HepG2 (cell line): ENCODE measurements around the gene ACVRL1. TPM values are rescaled to one million over a fixed set of nuclear protein-coding genes. Genes with fewer than 3 reads are reported as not detected.

Source experiments
- ATAC-seq: fragments of 200-7000 bp; cut with Tn5 transposase; 3 replicates; pipeline ENCODE4 v1.9.1; 2020; ENCODE audit warnings: mild to moderate bottlenecking, moderate library complexity
- BruUV-seq: library from RNA; stranded (reverse); fragments of 400-500 nt; replicated peaks from 2 replicates; lab custom pipeline; 2021; lab: Mats Ljungman, UMichigan
- CTCF ChIA-PET: fragments of 300-600 bp; formaldehyde crosslinking; extraction: SDS; loops from one replicate; lab custom pipeline; 2021; ENCODE audit warnings: low total read pairs, inconsistent platforms, low intra/inter-chr PET ratio; lab: Yijun Ruan, JAX
- POLR2A ChIA-PET: fragments of 350-600 bp; sonication (Branson Sonifier 250); formaldehyde crosslinking; loops from one replicate; lab custom pipeline; 2020; ENCODE audit warnings: antibody characterized with exemption, inconsistent platforms; lab: Yijun Ruan, JAX
- DNase-seq: peaks from one replicate; pipeline ENCODE4 v3.0.0-alpha.2; 2015; ENCODE audit warnings: low spot score
- FAIRE-seq: peaks from 3 replicates; lab custom pipeline; 2011; peaks lifted over from hg19 to GRCh38; lab: Jason Lieb, UNC
- H2AFZ ChIP-seq: one replicate; pipeline ENCODE4 v1.6.1; 2011; ENCODE audit warnings: low read length, inconsistent platforms
- H3K27ac ChIP-seq: fragments of 300-600 bp; 3 replicates; pipeline ENCODE4 v1.8.0; 2011; ENCODE audit warnings: mixed run types, mild to moderate bottlenecking, mixed read lengths, low read length, inconsistent platforms; ENCODE audit not compliant: insufficient read depth; ENCODE audit errors: extremely low read length
- H3K27me3 ChIP-seq, 2 experiments: fragments of 200-600 bp in 1 of 2; 2 replicates in 1 of 2; 3 replicates in 1 of 2; pipeline versions ENCODE4 v1.6.0 to v1.8.0; 2011; ENCODE audit warnings: low read length in 2 of 2, mild to moderate bottlenecking in 2 of 2, moderate library complexity in 2 of 2, inconsistent platforms in 1 of 2; ENCODE audit not compliant: insufficient read depth in 2 of 2, control insufficient read depth in 1 of 2
- H3K36me3 ChIP-seq, 2 experiments: fragments of 200-600 bp in 1 of 2; replicated peaks in 1 of 2; 2 replicates in 1 of 2; 3 replicates in 1 of 2; pipeline versions ENCODE4 v1.5.1 to v1.8.0; 2011; ENCODE audit warnings: low read length in 2 of 2, inconsistent platforms in 1 of 2; ENCODE audit not compliant: insufficient read depth in 2 of 2, control insufficient read depth in 1 of 2
- H3K4me1 ChIP-seq: 2 replicates; pipeline ENCODE4 v1.5.1; 2012; ENCODE audit warnings: low read length, inconsistent platforms; ENCODE audit not compliant: insufficient read depth
- H3K4me2 ChIP-seq: 2 replicates; pipeline ENCODE4 v1.6.0; 2011; ENCODE audit warnings: low read depth, low read length, inconsistent platforms
- H3K4me3 ChIP-seq, 3 experiments: fragments of 200-600 bp in 1 of 3; sonication (generic), shearing (Covaris generic) in 1 of 3; replicated peaks in 1 of 3; 2 replicates each; pipeline ENCODE4 v1.5.1; 2011 to 2016; ENCODE audit warnings: low read length in 3 of 3, inconsistent platforms in 2 of 3, low read depth in 2 of 3, mild to moderate bottlenecking in 2 of 3, control low read depth in 1 of 3, mixed read lengths in 1 of 3; ENCODE audit not compliant: insufficient read depth in 1 of 3
- H3K79me2 ChIP-seq: one replicate; pipeline ENCODE4 v1.6.1; 2011; ENCODE audit warnings: low read length, inconsistent platforms; ENCODE audit not compliant: insufficient read depth
- H3K9ac ChIP-seq: 2 replicates; pipeline ENCODE4 v1.6.0; 2011; ENCODE audit warnings: mild to moderate bottlenecking, low read depth, low read length, inconsistent platforms; ENCODE audit not compliant: insufficient read depth
- H3K9me3 ChIP-seq: 2 replicates; pipeline ENCODE4 v1.5.1; 2012; ENCODE audit warnings: mild to moderate bottlenecking, low read length
- H4K20me1 ChIP-seq: 2 replicates; pipeline ENCODE4 v1.6.0; 2011; ENCODE audit warnings: inconsistent platforms, mild to moderate bottlenecking, low read length, moderate library complexity; ENCODE audit not compliant: insufficient read depth
- CENPX ChIP-seq: sonication (generic); formaldehyde crosslinking; IDR thresholded peaks from 2 replicates; pipeline ENCODE4 v1.9.0; 2021; ENCODE audit warnings: mild to moderate bottlenecking, missing genetic modification reagents, moderate library complexity
- DDIT3 ChIP-seq: sonication (generic); formaldehyde crosslinking; IDR thresholded peaks from 2 replicates; pipeline ENCODE4 v1.4.0; 2020; ENCODE audit warnings: mild to moderate bottlenecking, missing genetic modification reagents
- GABPA ChIP-seq, 2 experiments: IDR thresholded peaks; 2 replicates each; pipeline ENCODE4 v1.6.1; 2011 to 2016; ENCODE audit warnings: low read depth in 2 of 2, low read length in 1 of 2, missing biosample characterization in 1 of 2, missing genetic modification characterization in 1 of 2
- JARID2 ChIP-seq: sonication (generic); formaldehyde crosslinking; IDR thresholded peaks from 2 replicates; pipeline ENCODE4 v1.8.1; 2023; ENCODE audit warnings: missing genetic modification reagents, inconsistent platforms; ENCODE audit not compliant: insufficient replicate concordance
- PRPF4 ChIP-seq: fragments of 200-400 bp; formaldehyde crosslinking; IDR thresholded peaks from 2 replicates; pipeline ENCODE4 v1.6.1; 2016; ENCODE audit warnings: low read length, low read depth; ENCODE audit not compliant: poor library complexity, severe bottlenecking
- SRSF1 ChIP-seq: fragments of 200-400 bp; formaldehyde crosslinking; optimal IDR thresholded peaks from 2 replicates; pipeline ENCODE3; 2017; ENCODE audit warnings: mild to moderate bottlenecking, low read depth, low read length, moderate library complexity
- ZBTB38 ChIP-seq: sonication (generic); formaldehyde crosslinking; IDR thresholded peaks from 2 replicates; pipeline ENCODE4 v1.5.1; 2020; ENCODE audit warnings: mild to moderate bottlenecking, missing genetic modification reagents
- ZNF512 ChIP-seq: sonication (generic); formaldehyde crosslinking; IDR thresholded peaks from 2 replicates; pipeline ENCODE4 v1.4.0; 2020; ENCODE audit warnings: mild to moderate bottlenecking, missing genetic modification reagents
- ZNF552 ChIP-seq: sonication (generic); formaldehyde crosslinking; IDR thresholded peaks from 2 replicates; pipeline ENCODE4 v1.9.0; 2022; ENCODE audit warnings: missing genetic modification reagents, mild to moderate bottlenecking, borderline replicate concordance
- ZNF691 ChIP-seq: sonication (generic); formaldehyde crosslinking; IDR thresholded peaks from 2 replicates; pipeline ENCODE4 v1.4.0; 2020; ENCODE audit warnings: missing genetic modification reagents, low read depth, mild to moderate bottlenecking, borderline replicate concordance
- ZNF704 ChIP-seq: sonication (generic); formaldehyde crosslinking; IDR thresholded peaks from 2 replicates; pipeline ENCODE4 v1.8.1; 2023; ENCODE audit warnings: mild to moderate bottlenecking, inconsistent platforms, moderate library complexity, missing genetic modification reagents, borderline replicate concordance
- ZNF761 ChIP-seq: sonication (generic); formaldehyde crosslinking; conservative IDR thresholded peaks from 2 replicates; pipeline ENCODE4 v1.4.0; 2020; ENCODE audit warnings: mild to moderate bottlenecking, missing genetic modification reagents
- ZSCAN22 ChIP-seq: sonication (generic); formaldehyde crosslinking; IDR thresholded peaks from 2 replicates; pipeline ENCODE4 v1.4.0; 2020; ENCODE audit warnings: mild to moderate bottlenecking, missing genetic modification reagents
- WGBS: methylation state at CpG from one replicate; pipeline ENCODE4 v1.1.6; 2017; ENCODE audit warnings: low lambda C conversion rate; 5-methylcytosine and 5-hydroxymethylcytosine counted together
- in situ Hi-C: cut with HindIII; loops from 2 replicates; pipeline ENCODE4 v1.10.0; 2017; ENCODE audit warnings: low pct_unique_long_range_greater_than_20kb; ENCODE audit not compliant: extremely low pct_ligation_motif_present
- intact Hi-C: fragments of 100-400 bp; cut with micrococcal nuclease; formaldehyde crosslinking; loops from one replicate; pipeline ENCODE4 v1.10.0; 2022; ENCODE audit not compliant: unreplicated experiment
- polyA plus RNA-seq, 8 experiments: library from polyadenylated mRNA; depleted of rRNA in 3 of 8; stranded (reverse) in 7 of 8; unstranded in 1 of 8; fragments of >200 nt; fragmentation: Illumina TruSeq in 4 of 8; extraction: Trizol in 4 of 8; gene quantifications; 2 replicates each; pipeline versions ENCODE4 v1.2.1 to v1.2.3, GENCODE V29; 2011 to 2016; ENCODE audit warnings: low read depth in 4 of 8, missing spikeins in 1 of 8, mixed read lengths in 1 of 8; ENCODE audit not compliant: insufficient read depth in 1 of 8
- total RNA-seq, 5 experiments: library from RNA; depleted of rRNA; stranded (reverse); fragments of >200 nt; fragmentation: Illumina TruSeq; extraction: Trizol; gene quantifications; 2 replicates each; pipeline ENCODE4 v1.2.3, GENCODE V29; 2016; ENCODE audit warnings: low read depth in 1 of 5
- TF ChIP-seq, protein P1 (sequence below), 2 experiments: sonication (generic) in 1 of 2; formaldehyde crosslinking in 1 of 2; IDR thresholded peaks; 2 replicates each; pipeline versions ENCODE4 v1.4.0 to v1.6.1; 2016 to 2020; ENCODE audit warnings: borderline replicate concordance in 1 of 2, low read depth in 1 of 2, mild to moderate bottlenecking in 1 of 2, missing genetic modification reagents in 1 of 2

Gene ACVRL1
- total and polyA plus RNA-seq, 2 of the 13 experiments (the other 11 are each of a cell fraction or from before 2014, with no cell fraction given): not detected

DNA sequence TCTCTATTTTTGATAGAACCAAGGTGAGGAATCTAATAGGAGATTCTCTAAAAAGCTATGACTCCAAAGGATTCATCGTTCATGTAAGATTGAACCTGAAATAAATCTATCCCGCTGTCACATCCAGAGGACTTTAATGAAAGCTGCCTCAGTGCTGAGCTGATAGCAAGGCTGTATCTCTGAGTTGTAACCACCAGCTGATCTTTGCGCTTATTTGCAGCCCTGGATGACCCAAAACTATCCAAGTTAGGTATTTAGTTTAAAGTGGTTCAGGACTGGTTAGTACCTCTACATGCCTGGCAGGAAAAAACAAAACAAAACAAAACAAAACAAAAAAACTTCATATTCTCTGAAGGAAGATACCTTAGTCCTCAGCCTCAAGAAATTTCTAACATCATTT is 28.2 kb upstream of the ACVRL1 start (continued):
- TF ChIP-seq ZNF512 (CRISPR knock-in tag) (no peak), JARID2 (CRISPR knock-in tag) (no peak), ZNF691 (no peak), ZBTB38 (CRISPR knock-in tag) (no peak), PRPF4 (no peak), ZSCAN22 (CRISPR knock-in tag) (no peak), ZNF704 (CRISPR knock-in tag) (no peak)

DNA sequence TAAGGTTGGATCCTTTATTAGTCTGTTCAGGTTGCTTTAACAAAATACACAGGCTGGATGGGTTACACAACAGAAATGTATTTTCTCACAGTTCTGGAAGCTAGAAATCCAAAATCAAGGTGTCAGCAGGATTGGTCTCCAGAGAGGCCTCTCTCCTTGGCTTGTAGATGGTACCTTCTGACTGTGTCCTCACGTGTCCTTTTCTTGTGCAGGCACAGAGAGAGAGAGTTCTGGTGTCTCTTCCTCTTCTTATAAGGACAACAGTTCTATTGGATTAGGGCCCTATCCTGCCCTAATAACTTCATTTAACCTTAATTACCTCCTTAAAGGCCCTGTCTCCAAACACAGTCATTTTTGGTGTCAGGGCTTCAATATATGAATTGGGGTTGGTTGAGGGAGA is 24.0 kb upstream of the ACVRL1 start:
- peaks cover 38% of the 10 kb centered on the region for H3K4me1 ChIP-seq
- in situ Hi-C loops: no loop called here
- DNase-seq (no peak), ATAC-seq (no peak), FAIRE-seq (no peak)
- no peaks in the 10 kb centered on the region for H3K79me2 ChIP-seq
- no peak for TF ChIP-seq ZNF761
- TF ChIP-seq ZNF552 (CRISPR knock-in tag): no peak
- TF ChIP-seq, protein P1, sequence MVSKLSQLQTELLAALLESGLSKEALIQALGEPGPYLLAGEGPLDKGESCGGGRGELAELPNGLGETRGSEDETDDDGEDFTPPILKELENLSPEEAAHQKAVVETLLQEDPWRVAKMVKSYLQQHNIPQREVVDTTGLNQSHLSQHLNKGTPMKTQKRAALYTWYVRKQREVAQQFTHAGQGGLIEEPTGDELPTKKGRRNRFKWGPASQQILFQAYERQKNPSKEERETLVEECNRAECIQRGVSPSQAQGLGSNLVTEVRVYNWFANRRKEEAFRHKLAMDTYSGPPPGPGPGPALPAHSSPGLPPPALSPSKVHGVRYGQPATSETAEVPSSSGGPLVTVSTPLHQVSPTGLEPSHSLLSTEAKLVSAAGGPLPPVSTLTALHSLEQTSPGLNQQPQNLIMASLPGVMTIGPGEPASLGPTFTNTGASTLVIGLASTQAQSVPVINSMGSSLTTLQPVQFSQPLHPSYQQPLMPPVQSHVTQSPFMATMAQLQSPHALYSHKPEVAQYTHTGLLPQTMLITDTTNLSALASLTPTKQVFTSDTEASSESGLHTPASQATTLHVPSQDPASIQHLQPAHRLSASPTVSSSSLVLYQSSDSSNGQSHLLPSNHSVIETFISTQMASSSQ (IDR thresholded peaks at IDR 0.05; ENCODE audit: low read depth): no peak
- TF ChIP-seq, protein P1 (CRISPR knock-in tag; IDR thresholded peaks at IDR 0.05; ENCODE audit: borderline replicate concordance): no peak
- no peak for TF ChIP-seq DDIT3 (CRISPR knock-in tag)
- TF ChIP-seq SRSF1: no peak
- no peak for TF ChIP-seq GABPA (IDR thresholded peaks at IDR 0.05; ENCODE audit: low read depth, low read length)
- no peak for TF ChIP-seq GABPA (CRISPR knock-in tag; IDR thresholded peaks at IDR 0.05; ENCODE audit: low read depth)
- no peak for TF ChIP-seq CENPX (CRISPR knock-in tag)
- no TSS peak for BruUV-seq
- no peaks in the 10 kb centered on the region for H3K9me3 ChIP-seq
- no peak overlapping the region for H3K9ac ChIP-seq
- no peaks in the 10 kb centered on the region for H4K20me1 ChIP-seq
- H3K27ac ChIP-seq: no peak overlapping the region
- H3K27me3 ChIP-seq: 0 out of 5 replicates have a peak, but pooled peaks cover 0 to 2% of the 10 kb centered on the region in 2 experiments
- intact Hi-C loops: no loop called here
- no peak overlapping the region for H2AFZ ChIP-seq
- no peaks in the 10 kb centered on the region for H3K36me3 ChIP-seq
- H3K4me3 ChIP-seq: no peak overlapping the region
- no peak overlapping the region for H3K4me2 ChIP-seq
- ChIA-PET CTCF (no interaction called here), POLR2A (no interaction called here)
- 63% methylated on average over 1 of the region's 1 CpG for WGBS
